ENCODE measurements around the gene HIVEP1.
A peak's percentile ranks its signal among the peaks of the same experiment; 100 is the strongest.

The HIVEP1 gene

GRCh38 chr6:12008366-12009179, 3.5 kb upstream of the HIVEP1 start (continued):
- no peak; the same call in 1 of the 2 replicates for TF ChIP-seq KLF17 (tag by site-specific recombination; IDR thresholded peaks at IDR 0.05)
- no peak for TF ChIP-seq ZNF548 (tag by site-specific recombination; IDR thresholded peaks at IDR 0.05)
- no peak for TF ChIP-seq ZNF37A (tag by site-specific recombination; IDR thresholded peaks at IDR 0.05)
- TF ChIP-seq ZNF692 (tag by site-specific recombination; IDR thresholded peaks at IDR 0.05), result peak; percentile 49; the same call in 1 of the 2 replicates
- TF ChIP-seq ZNF18 (tag by site-specific recombination; IDR thresholded peaks at IDR 0.05), result no peak
- TF ChIP-seq FEZF1 (tag by site-specific recombination; IDR thresholded peaks at IDR 0.05), result peak; percentile 85
- TF ChIP-seq BCL6B (tag by site-specific recombination; IDR thresholded peaks at IDR 0.05), result no peak
- TF ChIP-seq PRDM6 (tag by site-specific recombination; IDR thresholded peaks at IDR 0.05), result no peak
- no peak for TF ChIP-seq ZNF837 (tag by site-specific recombination; IDR thresholded peaks at IDR 0.05)
- peak; percentile 84 for TF ChIP-seq PRDM10 (tag by site-specific recombination; IDR thresholded peaks at IDR 0.05)
- TF ChIP-seq ZNF560 (tag by site-specific recombination; IDR thresholded peaks at IDR 0.05; ENCODE audit: borderline replicate concordance), result no peak
- TF ChIP-seq ZNF747 (tag by site-specific recombination; IDR thresholded peaks at IDR 0.05), result no peak
- TF ChIP-seq WT1 (tag by site-specific recombination; IDR thresholded peaks at IDR 0.05), result peak; percentile 41; the same call in 1 of the 2 replicates
- no peak for TF ChIP-seq HOXA7 (CRISPR knock-in tag; IDR thresholded peaks at IDR 0.05; ENCODE audit: borderline replicate concordance)
- no peak for TF ChIP-seq ZNF585B (tag by site-specific recombination; IDR thresholded peaks at IDR 0.05)
- TF ChIP-seq IKZF3 (tag by site-specific recombination; IDR thresholded peaks at IDR 0.05), result 0 out of 2 replicates have a peak, but pooled peaks have one; percentile 26
- TF ChIP-seq ZNF624 (tag by site-specific recombination; IDR thresholded peaks at IDR 0.05), result no peak
- TF ChIP-seq ZIC2 (tag by site-specific recombination; IDR thresholded peaks at IDR 0.05), result peak; percentile 80
- 0 out of 2 replicates have a peak, but pooled peaks have one; percentile 36 for TF ChIP-seq ZSCAN30 (tag by site-specific recombination; IDR thresholded peaks at IDR 0.05)
- peak; percentile 44; the same call in 1 of the 2 replicates for TF ChIP-seq ZNF561 (tag by site-specific recombination; IDR thresholded peaks at IDR 0.05; ENCODE audit: borderline replicate concordance)
- TF ChIP-seq ZNF202 (tag by site-specific recombination; IDR thresholded peaks at IDR 0.05; ENCODE audit: borderline replicate concordance), result 0 out of 2 replicates have a peak, but pooled peaks have one; percentile 10
- peak; percentile 31; the same call in 1 of the 2 replicates for TF ChIP-seq ZNF629 (tag by site-specific recombination; IDR thresholded peaks at IDR 0.05)
- TF ChIP-seq ZNF366 (tag by site-specific recombination; conservative IDR thresholded peaks at IDR 0.05), result peak; percentile 95
- peak; percentile 58; the same call in 1 of the 2 replicates for TF ChIP-seq ZNF501 (tag by site-specific recombination; IDR thresholded peaks at IDR 0.05)
- TF ChIP-seq ZNF423 (tag by site-specific recombination; IDR thresholded peaks at IDR 0.05), result no peak
- no peak for TF ChIP-seq ZNF133 (tag by site-specific recombination; IDR thresholded peaks at IDR 0.05)
- no peak for TF ChIP-seq ZNF785 (tag by site-specific recombination; IDR thresholded peaks at IDR 0.05)
- no peak for TF ChIP-seq ZNF174 (tag by site-specific recombination; IDR thresholded peaks at IDR 0.05)

All from HEK293 (cell line).